GM23248 (cell line): ENCODE data around the gene MIOS. TPM values are rescaled to one million over a fixed set of nuclear protein-coding genes. Genes with fewer than 3 reads are reported as not detected.
A peak's percentile ranks its signal among the peaks of the same experiment; 100 is the strongest.
"Not testable (repeated sequence)": the region's sequence is repeated elsewhere in the genome, so short reads cannot be mapped to it uniquely, and the experiment has no call there.

Source experiments
- DNase-seq: peaks from one replicate; pipeline ENCODE4 v3.0.0-alpha.2; 2015
- H2AFZ ChIP-seq: fragments of 200-600 bp; sonication (generic); 2 replicates; pipeline ENCODE4 v1.6.1; 2016; ENCODE audit warnings: antibody characterized with exemption
- H3F3A ChIP-seq: fragments of 200-600 bp; sonication (generic); 2 replicates; pipeline ENCODE4 v1.6.1; 2016; ENCODE audit warnings: mild to moderate bottlenecking, antibody characterized with exemption, mixed run types; ENCODE audit not compliant: insufficient read depth
- H3K27ac ChIP-seq: fragments of 200-600 bp; sonication (generic); 2 replicates; pipeline ENCODE4 v1.5.1; 2016; ENCODE audit warnings: mild to moderate bottlenecking
- H3K27me3 ChIP-seq: fragments of 200-600 bp; sonication (generic); replicated peaks from 2 replicates; pipeline ENCODE4 v1.6.1; 2016; ENCODE audit warnings: mild to moderate bottlenecking; ENCODE audit not compliant: insufficient read depth
- H3K36me3 ChIP-seq: fragments of 200-600 bp; sonication (generic); 2 replicates; pipeline ENCODE4 v1.6.1; 2016; ENCODE audit warnings: low read depth, mild to moderate bottlenecking
- H3K4me1 ChIP-seq: fragments of 200-600 bp; sonication (generic); 2 replicates; pipeline ENCODE4 v1.6.1; 2016; ENCODE audit warnings: mild to moderate bottlenecking; ENCODE audit not compliant: insufficient read depth
- H3K4me2 ChIP-seq: fragments of 200-600 bp; sonication (generic); one replicate; pipeline ENCODE4 v1.6.1; 2016; ENCODE audit warnings: mild to moderate bottlenecking; ENCODE audit not compliant: unreplicated experiment
- H3K4me3 ChIP-seq: fragments of 200-600 bp; sonication (generic); 2 replicates; pipeline ENCODE4 v1.5.1; 2016; ENCODE audit warnings: mild to moderate bottlenecking
- H3K79me2 ChIP-seq: fragments of 200-600 bp; sonication (generic); 2 replicates; pipeline ENCODE4 v1.6.1; 2016; ENCODE audit warnings: mild to moderate bottlenecking; ENCODE audit not compliant: insufficient read depth
- H3K9ac ChIP-seq: fragments of 200-600 bp; sonication (generic); 2 replicates; pipeline ENCODE4 v1.6.1; 2016; ENCODE audit warnings: mild to moderate bottlenecking
- H3K9me2 ChIP-seq: fragments of 200-600 bp; sonication (generic); 2 replicates; pipeline ENCODE4 v1.6.1; 2016; ENCODE audit warnings: mixed run types, mild to moderate bottlenecking, moderate library complexity; ENCODE audit not compliant: insufficient read depth
- H3K9me3 ChIP-seq: fragments of 200-600 bp; sonication (generic); one replicate; pipeline ENCODE4 v1.6.1; 2017; ENCODE audit warnings: low read depth
- H4K20me1 ChIP-seq: fragments of 200-600 bp; sonication (generic); 2 replicates; pipeline ENCODE4 v1.6.0; 2016; ENCODE audit not compliant: insufficient read depth
- EZH2 ChIP-seq: fragments of 200-600 bp; sonication (generic); IDR thresholded peaks from 2 replicates; pipeline ENCODE4 v1.6.1; 2018; ENCODE audit warnings: antibody characterized with exemption, mild to moderate bottlenecking; ENCODE audit not compliant: insufficient read depth, poor library complexity, severe bottlenecking
- EZH2phosphoT487 ChIP-seq: fragments of 200-600 bp; sonication (generic); IDR thresholded peaks from 2 replicates; pipeline ENCODE4 v1.6.1; 2018; ENCODE audit warnings: antibody characterized with exemption, moderate library complexity, mild to moderate bottlenecking, low read depth; ENCODE audit not compliant: insufficient read depth
- WGBS, 2 experiments: methylation state at CpG; one replicate each; pipeline ENCODE4 v1.1.6; 2015 to 2017; ENCODE audit warnings: low lambda C conversion rate in 2 of 2, low coverage in 1 of 2; ENCODE audit errors: missing lambda C conversion rate in 2 of 2; 5-methylcytosine and 5-hydroxymethylcytosine counted together
- in situ Hi-C: fragments of 300-500 bp; cut with MboI; formaldehyde crosslinking; loops from 2 replicates; pipeline ENCODE4 v1.15.0; 2020
- polyA plus RNA-seq: library from polyadenylated mRNA; unstranded; fragments of >200 nt; fragmentation: Nextera tagmentation; extraction: Ambion mirVana; gene quantifications from 2 replicates; pipeline ENCODE4 v1.2.1, GENCODE V29; 2016
- total RNA-seq: library from RNA; depleted of rRNA; stranded (reverse); fragments of >200 nt; shearing (Covaris generic); gene quantifications from 2 replicates; pipeline ENCODE4 v1.2.3, GENCODE V29; 2014

MIOS gene
- total and polyA plus RNA-seq, 2 experiments from 2014 or later = 13.3 to 29.7 TPM

DNA sequence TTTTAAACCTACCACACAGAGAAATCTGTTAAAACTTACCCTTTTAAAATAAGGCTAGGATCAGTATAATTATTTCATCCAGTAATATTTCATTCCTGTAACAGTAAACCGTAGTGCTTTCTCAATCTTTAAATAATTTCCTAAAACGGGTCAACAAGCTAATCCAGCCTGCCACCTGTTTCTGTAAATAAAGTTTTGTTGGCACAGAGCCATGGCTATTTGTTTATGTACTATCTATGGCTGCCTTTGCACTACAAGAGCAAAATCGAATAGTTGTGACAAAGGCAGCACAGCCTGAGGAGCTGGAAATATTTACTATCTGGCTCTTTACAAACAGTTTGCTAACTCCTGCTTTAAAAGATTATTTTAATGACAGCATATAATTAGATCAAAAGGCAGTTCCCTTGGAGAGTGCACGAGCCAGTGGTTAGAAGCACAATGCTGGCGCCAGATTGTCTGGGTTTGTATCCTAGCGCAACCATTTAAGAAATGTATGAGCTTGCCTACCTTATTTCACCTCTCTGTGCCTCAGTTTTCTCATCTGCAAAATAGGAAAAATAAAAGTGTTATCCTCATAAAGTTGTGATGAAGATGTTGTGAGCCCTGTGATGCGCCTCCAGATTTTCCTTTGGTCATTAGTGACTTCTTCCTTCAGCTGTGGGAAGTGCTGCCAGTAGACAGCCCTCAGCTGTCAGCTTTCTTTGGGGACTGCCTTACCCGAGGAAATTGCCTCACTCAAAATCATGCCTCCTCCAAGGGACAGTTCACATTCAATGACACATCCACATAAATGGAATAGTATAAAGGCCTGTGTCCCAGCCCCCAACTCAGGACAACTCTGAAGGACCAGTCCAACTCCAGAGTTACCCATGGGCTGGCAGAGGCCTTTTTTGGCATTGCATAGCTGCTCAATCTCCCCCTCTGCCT, 11.8 kb upstream of the MIOS start:
- Histone ChIP-seq H3K4me3 (no peak overlapping the region), H3K9ac (0 out of 2 replicates have a peak overlapping the region, but pooled peaks have one; percentile 19), H3K36me3 (no peaks in the 10 kb centered on the region), H3K4me2 (peak overlapping the region; percentile 74), H3K27me3 (no peaks in the 10 kb centered on the region), H3K9me2 (no peaks in the 10 kb centered on the region), H2AFZ (no peak overlapping the region), H4K20me1 (no peaks in the 10 kb centered on the region), H3K9me3 (peaks cover 3% of the 10 kb centered on the region), H3F3A (peaks cover 20% of the 10 kb centered on the region), H3K4me1 (peaks cover 25% of the 10 kb centered on the region), H3K27ac (peak overlapping the region; percentile 83), H3K79me2 (no peaks in the 10 kb centered on the region)
- no peak for TF ChIP-seq EZH2
- TF ChIP-seq EZH2phosphoT487 = no peak
- in situ Hi-C loops = loop anchor here (10.0 kb wide), 1 partner anchor 450 kb away; no protein-coding TSS in a partner anchor
- DNase-seq = peak; percentile 40
- WGBS, 2 experiments = 54 to 55% methylated on average over 8 of the region's 8 CpGs

DNA sequence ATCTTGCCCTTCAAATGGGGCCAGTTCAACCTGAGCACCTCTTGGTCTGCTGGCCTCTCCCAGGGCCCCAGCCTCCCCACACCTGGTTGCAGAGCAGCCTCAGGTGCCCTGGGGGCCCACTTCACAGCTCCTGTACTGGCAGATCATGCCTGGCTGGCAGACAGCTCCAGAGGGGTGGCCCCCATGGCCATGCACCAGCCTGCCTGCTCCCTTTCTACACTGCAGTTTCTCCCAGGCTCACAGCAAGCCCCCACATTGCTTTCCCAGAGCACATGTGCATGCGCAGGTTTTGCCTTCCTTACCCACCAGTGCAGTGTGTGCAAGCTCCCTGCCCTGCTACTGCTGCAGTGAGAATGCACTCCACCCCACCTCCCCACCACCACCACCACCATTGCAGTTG, 9.8 kb upstream of the MIOS start:
- Histone ChIP-seq H3K9ac (no peak overlapping the region), H2AFZ (no peak overlapping the region), H3K27me3 (no peaks in the 10 kb centered on the region), H3K36me3 (no peaks in the 10 kb centered on the region), H3K4me2 (no peak overlapping the region), H3K9me3 (peaks cover 3% of the 10 kb centered on the region), H3K27ac (no peak overlapping the region), H3F3A (peaks cover 20% of the 10 kb centered on the region), H3K4me3 (no peak overlapping the region), H3K4me1 (peaks cover 25% of the 10 kb centered on the region), H4K20me1 (no peaks in the 10 kb centered on the region), H3K79me2 (no peaks in the 10 kb centered on the region), H3K9me2 (no peaks in the 10 kb centered on the region)
- no peak for TF ChIP-seq EZH2
- 86 to 100% methylated on average over 1 of the region's 1 CpG for WGBS, 2 experiments
- in situ Hi-C loops = loop anchor here (10.0 kb wide), 1 partner anchor 452 kb away; no protein-coding TSS in a partner anchor
- no peak for DNase-seq

DNA sequence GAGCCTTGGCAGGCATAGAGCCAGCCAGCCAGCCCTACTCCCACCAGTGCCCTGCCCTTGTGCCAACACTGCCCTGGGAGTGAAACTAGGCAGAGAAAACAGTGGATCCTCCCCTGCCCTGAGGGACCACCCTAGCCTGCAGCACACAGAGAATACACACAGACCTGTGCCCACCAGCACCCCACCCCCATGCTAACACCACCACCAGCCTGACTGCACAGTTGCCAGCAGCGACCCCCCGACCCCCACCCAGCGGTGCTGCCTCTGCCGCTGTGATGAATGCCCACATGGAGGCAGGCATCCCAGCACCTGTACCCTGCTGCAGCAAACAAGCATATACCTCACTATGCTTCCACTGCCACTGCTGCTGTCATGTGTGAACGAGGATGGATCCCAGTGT, 9.4 kb upstream of the MIOS start:
- in situ Hi-C loops = loop anchor here (10.0 kb wide), 1 partner anchor 452 kb away; no protein-coding TSS in a partner anchor
- DNase-seq = no peak

DNA sequence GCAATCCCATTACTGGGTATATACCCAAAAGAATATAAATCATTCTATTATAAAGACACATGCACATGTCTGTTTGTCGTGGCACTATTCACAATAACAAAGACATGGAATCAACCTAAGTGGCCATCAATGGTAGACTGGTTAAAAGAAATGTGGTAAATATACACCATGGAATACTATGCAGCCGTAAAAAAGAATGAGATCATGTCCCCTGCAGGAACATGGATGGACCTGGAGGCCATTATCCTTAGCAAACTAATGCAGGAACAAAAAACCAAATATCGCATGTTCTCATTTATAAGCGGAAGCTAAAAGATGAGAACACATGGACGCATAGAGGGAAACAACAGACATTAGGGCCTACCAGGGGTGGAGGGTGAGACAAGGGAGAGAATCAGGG, 5.1 kb upstream of the MIOS start:
- H3K36me3 ChIP-seq, H3K27me3 ChIP-seq, H2AFZ ChIP-seq, H3K27ac ChIP-seq, H3K4me3 ChIP-seq, H3K79me2 ChIP-seq, H4K20me1 ChIP-seq, H3K9me2 ChIP-seq, H3K4me2 ChIP-seq, DNase-seq, H3K9me3 ChIP-seq, H3K9ac ChIP-seq, in situ Hi-C loops: not testable (repeated sequence)
- peaks cover 29% of the 10 kb centered on the region for H3F3A ChIP-seq
- peaks cover 16% of the 10 kb centered on the region for H3K4me1 ChIP-seq
- WGBS, 2 experiments = 81 to 83% methylated on average over 5 of the region's 5 CpGs

More for the DNA sequence above, 9.4 kb upstream of the MIOS start:
- Histone ChIP-seq H3K27me3 (no peaks in the 10 kb centered on the region), H3K36me3 (no peaks in the 10 kb centered on the region), H3K27ac (no peak overlapping the region), H3F3A (peaks cover 20% of the 10 kb centered on the region), H3K9me2 (no peaks in the 10 kb centered on the region), H3K4me2 (no peak overlapping the region), H4K20me1 (no peaks in the 10 kb centered on the region), H3K79me2 (no peaks in the 10 kb centered on the region), H3K4me1 (peaks cover 25% of the 10 kb centered on the region), H3K9ac (no peak overlapping the region), H3K4me3 (no peak overlapping the region), H3K9me3 (peaks cover 3% of the 10 kb centered on the region), H2AFZ (no peak overlapping the region)
- no peak for TF ChIP-seq EZH2phosphoT487
- no peak for TF ChIP-seq EZH2
- WGBS, 2 experiments = 83 to 85% methylated on average over 5 of the region's 5 CpGs
